K562 (cell line): ENCODE results near the gene ODC1. TPM values are rescaled to one million over a fixed set of nuclear protein-coding genes. Genes with fewer than 3 reads are reported as not detected.

Source experiments
- ATAC-seq: fragments of 200-7000 bp; cut with Tn5 transposase; 3 replicates; pipeline ENCODE4 v1.9.1; 2020; ENCODE audit warnings: moderate library complexity
- BruUV-seq: library from RNA; stranded (reverse); fragments of 400-500 nt; replicated peaks from 2 replicates; lab custom pipeline; 2021; lab: Mats Ljungman, UMichigan
- CTCF ChIA-PET: fragments of 300-600 bp; formaldehyde crosslinking; extraction: SDS; loops from one replicate; lab custom pipeline; 2021; ENCODE audit warnings: low intra/inter-chr PET ratio; lab: Yijun Ruan, JAX
- POLR2A ChIA-PET: fragments of 300-600, 350-650 bp; sonication (Branson Sonifier 250); formaldehyde crosslinking; extraction: SDS; loops from one replicate; lab custom pipeline; 2021; ENCODE audit warnings: antibody characterized with exemption, inconsistent platforms; lab: Yijun Ruan, JAX
- DNase-seq, 4 experiments: peaks; one replicate each; pipeline versions ENCODE4 v3.0.0 to v3.0.0-alpha.2; 2011 to 2018; ENCODE audit warnings: low spot score in 3 of 4, mixed read lengths in 3 of 4; ENCODE audit errors: extremely low read depth in 1 of 4
- FAIRE-seq: peaks from 2 replicates; lab custom pipeline; 2011; peaks lifted over from hg19 to GRCh38; lab: Jason Lieb, UNC
- H2AFZ ChIP-seq: 2 replicates; pipeline ENCODE4 v1.6.0; 2011; ENCODE audit warnings: low read depth, low read length, control low read depth, inconsistent platforms
- H3K27ac ChIP-seq: fragments of 200-600 bp; 3 replicates; pipeline ENCODE4 v1.8.0; 2011; ENCODE audit warnings: low read depth, mild to moderate bottlenecking, control low read depth, inconsistent platforms, low read length, moderate library complexity, mixed read lengths; ENCODE audit errors: extremely low read depth
- H3K27me3 ChIP-seq, 2 experiments: fragments of 300-600 bp in 1 of 2; 2 replicates in 1 of 2; 3 replicates in 1 of 2; pipeline versions ENCODE4 v1.6.0 to v1.8.0; 2011; ENCODE audit warnings: inconsistent platforms in 2 of 2, low read length in 2 of 2, mild to moderate bottlenecking in 1 of 2, mixed read lengths in 1 of 2, moderate library complexity in 1 of 2; ENCODE audit not compliant: control insufficient read depth in 2 of 2, insufficient read depth in 2 of 2
- H3K36me3 ChIP-seq: fragments of 300-600 bp; 3 replicates; pipeline ENCODE4 v1.8.0; 2011; ENCODE audit warnings: mild to moderate bottlenecking, low read length, inconsistent platforms; ENCODE audit not compliant: control insufficient read depth, insufficient read depth
- H3K4me1 ChIP-seq, 2 experiments: fragments of 200-600 bp in 1 of 2; replicated peaks in 1 of 2; 2 replicates in 1 of 2; 3 replicates in 1 of 2; pipeline versions ENCODE4 v1.5.1 to v1.8.0; 2011; ENCODE audit warnings: inconsistent platforms in 2 of 2, low read length in 2 of 2, mild to moderate bottlenecking in 1 of 2, mixed read lengths in 1 of 2, moderate library complexity in 1 of 2; ENCODE audit not compliant: control insufficient read depth in 2 of 2, insufficient read depth in 2 of 2
- H3K4me2 ChIP-seq: 2 replicates; pipeline ENCODE4 v1.6.1; 2011; ENCODE audit warnings: low read length, control low read depth, inconsistent platforms, mixed read lengths; ENCODE audit not compliant: insufficient read depth
- H3K4me3 ChIP-seq: fragments of 200-600 bp; sonication (generic), shearing (Covaris generic); 2 replicates; pipeline ENCODE4 v1.5.1; 2016; ENCODE audit warnings: control low read depth, inconsistent platforms
- H3K79me2 ChIP-seq: fragments of 200-600 bp; 3 replicates; pipeline ENCODE4 v1.8.0; 2011; ENCODE audit warnings: low read length, inconsistent platforms; ENCODE audit not compliant: control insufficient read depth, insufficient read depth
- H3K9ac ChIP-seq, 2 experiments: 2 replicates each; pipeline versions ENCODE4 v1.6.0 to v1.6.1; 2011; ENCODE audit warnings: low read depth in 2 of 2, low read length in 2 of 2, control low read depth in 1 of 2, inconsistent platforms in 1 of 2, mild to moderate bottlenecking in 1 of 2, mixed read lengths in 1 of 2; ENCODE audit not compliant: insufficient read depth in 1 of 2
- H3K9me1 ChIP-seq: one replicate; pipeline ENCODE4 v1.6.0; 2011; ENCODE audit warnings: inconsistent platforms, mild to moderate bottlenecking, low read length, moderate library complexity; ENCODE audit not compliant: control insufficient read depth, insufficient read depth
- H3K9me3 ChIP-seq: replicated peaks from 2 replicates; pipeline ENCODE4 v1.5.1; 2011; ENCODE audit warnings: low read depth, low read length, inconsistent platforms; ENCODE audit not compliant: control insufficient read depth, insufficient read depth
- H4K20me1 ChIP-seq: replicated peaks from 2 replicates; pipeline ENCODE4 v1.6.1; 2011; ENCODE audit warnings: low read length, inconsistent platforms, mixed read lengths; ENCODE audit not compliant: control insufficient read depth, insufficient read depth
- CBX1 ChIP-seq: sonication (generic); IDR thresholded peaks from 2 replicates; pipeline ENCODE4 v1.6.1; 2016; ENCODE audit warnings: antibody characterized with exemption, low read depth, mild to moderate bottlenecking
- FOXA3 ChIP-seq, 2 experiments: fragments of 450-650 bp in 1 of 2; sonication (generic) in 1 of 2; formaldehyde crosslinking; IDR thresholded peaks in 1 of 2; conservative IDR thresholded peaks in 1 of 2; 2 replicates each; pipeline versions ENCODE4 v1.4.0 to v1.8.0; 2020 to 2022; ENCODE audit warnings: mild to moderate bottlenecking in 2 of 2, missing genetic modification reagents in 1 of 2
- MAFF ChIP-seq: IDR thresholded peaks from 2 replicates; pipeline ENCODE4 v1.6.1; 2012; ENCODE audit warnings: low read length, improper control_type of control experiment
- MAFK ChIP-seq: IDR thresholded peaks from 2 replicates; pipeline ENCODE4 v1.6.1; 2011; ENCODE audit warnings: low read length, improper control_type of control experiment
- NBN ChIP-seq: fragments of 450-650 bp; IDR thresholded peaks from 2 replicates; pipeline ENCODE4 v1.6.1; 2016; ENCODE audit warnings: low read depth, mild to moderate bottlenecking
- NFYB ChIP-seq: IDR thresholded peaks from 2 replicates; pipeline ENCODE4 v1.6.1; 2011; ENCODE audit warnings: mild to moderate bottlenecking, moderate library complexity; ENCODE audit not compliant: insufficient read length; ENCODE audit errors: extremely low read depth
- PHF20 ChIP-seq: fragments of 450-650 bp; IDR thresholded peaks from 2 replicates; pipeline ENCODE4 v1.6.1; 2018; ENCODE audit not compliant: partially characterized antibody
- POLR2AphosphoS2 ChIP-seq: IDR thresholded peaks from 2 replicates; pipeline ENCODE4 v1.6.1; 2012; ENCODE audit warnings: low read length, improper control_type of control experiment
- RBFOX2 ChIP-seq: fragments of 200-400 bp; formaldehyde crosslinking; IDR thresholded peaks from 2 replicates; pipeline ENCODE4 v1.6.1; 2017; ENCODE audit warnings: low read depth, mild to moderate bottlenecking, low read length, moderate library complexity
- SMARCA4 ChIP-seq: fragments of 450-650 bp; IDR thresholded peaks from 2 replicates; pipeline ENCODE4 v1.6.1; 2016
- SREBF2 ChIP-seq: sonication (generic); formaldehyde crosslinking; IDR thresholded peaks from 2 replicates; pipeline ENCODE4 v1.4.0; 2020; ENCODE audit warnings: mild to moderate bottlenecking, missing genetic modification reagents
- ZNF143 ChIP-seq: sonication (generic); formaldehyde crosslinking; IDR thresholded peaks from 2 replicates; pipeline ENCODE4 v1.9.0; 2022; ENCODE audit warnings: mild to moderate bottlenecking, missing genetic modification reagents
- ZNF253 ChIP-seq: fragments of 250-450 bp; sonication (Bioruptor Pico); conservative IDR thresholded peaks from 2 replicates; pipeline ENCODE4 v1.6.1; 2021; ENCODE audit warnings: mild to moderate bottlenecking
- ZNF316 ChIP-seq: fragments of 450-650 bp; IDR thresholded peaks from 2 replicates; pipeline ENCODE4 v1.6.1; 2016
- WGBS: fragments of 100-300 bp; shearing (Covaris generic); methylation state at CpG from one replicate; pipeline ENCODE4 v1.1.6; 2016; ENCODE audit warnings: low coverage, mixed read lengths; ENCODE audit not compliant: insufficient coverage; ENCODE audit errors: missing lambda C conversion rate; 5-methylcytosine and 5-hydroxymethylcytosine counted together
- in situ Hi-C: fragments of 300-500 bp; cut with MboI; formaldehyde crosslinking; loops from 4 replicates; pipeline ENCODE4 v1.15.0; 2018; ENCODE audit warnings: inconsistent platforms, mixed read lengths
- intact Hi-C: fragments of 100-400 bp; cut with micrococcal nuclease; formaldehyde crosslinking; loops from 2 replicates; pipeline ENCODE4 v1.14.2; 2022
- polyA plus RNA-seq, 8 experiments: library from polyadenylated mRNA; depleted of rRNA in 4 of 8; stranded (reverse) in 5 of 8; unstranded in 3 of 8; fragments of >200 nt; fragmentation: Nextera tagmentation in 2 of 8; fragmentation: Illumina TruSeq in 1 of 8; extraction: Ambion mirVana in 2 of 8; extraction: Trizol in 1 of 8; gene quantifications; 2 replicates each; pipeline versions ENCODE4 v1.2.1 to v1.2.3, GENCODE V29; 2011 to 2014; ENCODE audit warnings: inconsistent platforms in 1 of 8, missing spikeins in 1 of 8
- total RNA-seq, 7 experiments: library from RNA; depleted of rRNA in 6 of 7; stranded (reverse); fragments of >200 nt in 6 of 7; fragmentation: Illumina TruSeq in 2 of 7; extraction: Trizol in 2 of 7; gene quantifications; 2 replicates each; pipeline versions ENCODE4 v1.2.1 to v1.2.3, GENCODE V29; 2011 to 2021; ENCODE audit warnings: low replicate concordance in 1 of 7
- TF ChIP-seq, protein P1 (sequence below): sonication (generic); formaldehyde crosslinking; IDR thresholded peaks from 2 replicates; pipeline ENCODE4 v1.9.0; 2022; ENCODE audit warnings: mild to moderate bottlenecking, missing genetic modification reagents
- TF ChIP-seq, protein P2 (sequence below): fragments of 250-450 bp; sonication (Bioruptor Pico); IDR thresholded peaks from 2 replicates; pipeline ENCODE4 v1.5.1; 2021; ENCODE audit warnings: mild to moderate bottlenecking

ODC1 gene
- total and polyA plus RNA-seq, 9 of the 15 experiments (the other 6 are each of a cell fraction or from before 2014, with no cell fraction given): 142 to 563 (median 457) TPM

DNA sequence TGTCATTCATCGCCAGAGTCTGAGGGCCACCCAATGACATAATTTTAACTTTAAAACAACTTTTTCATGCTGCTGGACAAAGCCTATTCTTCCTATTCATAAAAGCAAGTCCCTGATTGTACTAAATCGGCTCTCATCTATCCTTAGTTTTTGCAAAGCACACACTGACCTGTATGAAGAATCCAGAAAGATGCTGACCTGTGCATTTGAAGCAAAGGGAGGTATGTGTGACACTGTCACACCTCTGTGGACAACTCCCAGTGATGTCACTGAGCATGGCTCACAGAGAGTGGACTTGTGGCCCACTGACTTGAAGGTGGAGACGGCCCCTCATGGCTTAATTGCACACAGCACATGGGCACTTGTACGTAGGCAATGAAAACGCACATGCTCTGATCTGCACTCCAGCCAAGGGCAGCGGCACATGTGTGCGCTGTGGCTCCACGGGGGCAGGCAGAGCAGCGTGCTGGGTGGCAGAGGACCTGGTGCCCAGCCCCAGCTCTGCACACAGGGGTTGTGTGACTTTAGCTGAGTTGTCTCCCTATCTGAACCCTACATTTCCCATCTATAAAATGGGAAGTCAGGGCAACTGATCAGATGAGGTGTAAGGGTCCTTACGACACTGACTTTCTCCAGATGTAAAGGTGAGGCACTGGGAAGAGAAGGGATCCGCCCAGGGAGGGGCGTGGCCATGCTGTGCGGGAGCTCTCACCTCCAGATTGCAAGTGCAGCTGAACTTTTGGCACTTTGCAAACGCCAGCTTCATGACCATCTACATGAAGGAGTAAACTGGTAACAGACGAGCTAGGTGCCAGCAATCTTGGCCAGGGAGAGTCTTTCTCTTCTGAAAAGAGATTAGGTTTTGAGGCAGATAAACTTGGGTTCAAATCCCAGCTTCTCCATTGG is 14.3 kb upstream of the ODC1 start:
- in situ Hi-C loops (no loop called here), intact Hi-C loops (no loop called here)
- DNase-seq: peak in 2 of 4 experiments; percentile 35 to 37
- H3K27ac ChIP-seq: no peak overlapping the region
- 5% methylated on average over 15 of the region's 15 CpGs for WGBS
- H3K27me3 ChIP-seq: peaks cover 35 to 70% of the 10 kb centered on the region in 2 experiments
- peaks cover 11% of the 10 kb centered on the region; the same call in 1 of the 2 replicates for H4K20me1 ChIP-seq
- BruUV-seq: no TSS peak
- peaks cover 5% of the 10 kb centered on the region for H3K9me1 ChIP-seq
- no peaks in the 10 kb centered on the region for H3K9me3 ChIP-seq
- H3K4me3 ChIP-seq: no peak overlapping the region
- peak; percentile 53 for ATAC-seq
- peaks cover 0 to 4% of the 10 kb centered on the region in 2 experiments; a peak in 2 of 5 replicates for H3K4me1 ChIP-seq
- CTCF ChIA-PET: no interaction called here
- no peak overlapping the region for H3K4me2 ChIP-seq
- H2AFZ ChIP-seq: no peak overlapping the region
- H3K9ac ChIP-seq: no peak overlapping the region
- POLR2A ChIA-PET: interaction anchor here (0.6 to 5.0 kb wide), 3 partner anchors 13 to 375 kb away, joined by 3 to 54 read pairs (median 3); partner anchors contain the start of gene ODC1
- FAIRE-seq: no peak
- H3K79me2 ChIP-seq: no peaks in the 10 kb centered on the region
- no peaks in the 10 kb centered on the region for H3K36me3 ChIP-seq
- TF ChIP-seq FOXA3 (CRISPR knock-in tag; conservative IDR thresholded peaks at IDR 0.05 in 1 of 2, IDR thresholded peaks at IDR 0.05 in 1 of 2) (peak in 1 of 2 experiments; percentile 33; a peak in 1 of 4 replicates), ZNF316 (peak; percentile 36; the same call in 1 of the 2 replicates), SMARCA4 (no peak), ZNF143 (peak; percentile 23; the same call in 1 of the 2 replicates), NFYB (no peak), CBX1 (no peak), SREBF2 (no peak), NBN (no peak), MAFF (0 out of 2 replicates have a peak, but pooled peaks have one; percentile 15), RBFOX2 (no peak), PHF20 (no peak), ZNF253 (no peak), POLR2AphosphoS2 (no peak), MAFK (peak; percentile 23; the same call in 1 of the 2 replicates)
- TF ChIP-seq, protein P1, sequence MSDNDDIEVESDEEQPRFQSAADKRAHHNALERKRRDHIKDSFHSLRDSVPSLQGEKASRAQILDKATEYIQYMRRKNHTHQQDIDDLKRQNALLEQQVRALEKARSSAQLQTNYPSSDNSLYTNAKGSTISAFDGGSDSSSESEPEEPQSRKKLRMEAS (CRISPR knock-in tag): peak; percentile 72; the same call in 1 of the 2 replicates
- TF ChIP-seq, protein P2, sequence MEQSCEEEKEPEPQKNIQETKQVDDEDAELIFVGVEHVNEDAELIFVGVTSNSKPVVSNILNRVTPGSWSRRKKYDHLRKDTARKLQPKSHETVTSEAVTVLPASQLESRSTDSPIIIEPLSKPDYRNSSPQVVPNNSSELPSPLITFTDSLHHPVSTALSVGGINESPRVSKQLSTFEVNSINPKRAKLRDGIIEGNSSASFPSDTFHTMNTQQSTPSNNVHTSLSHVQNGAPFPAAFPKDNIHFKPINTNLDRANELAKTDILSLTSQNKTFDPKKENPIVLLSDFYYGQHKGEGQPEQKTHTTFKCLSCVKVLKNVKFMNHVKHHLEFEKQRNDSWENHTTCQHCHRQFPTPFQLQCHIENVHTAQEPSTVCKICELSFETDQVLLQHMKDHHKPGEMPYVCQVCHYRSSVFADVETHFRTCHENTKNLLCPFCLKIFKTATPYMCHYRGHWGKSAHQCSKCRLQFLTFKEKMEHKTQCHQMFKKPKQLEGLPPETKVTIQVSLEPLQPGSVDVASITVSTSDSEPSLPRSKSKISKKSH (CRISPR knock-in tag): no peak
- TF ChIP-seq, all 486 proteins: peak for 6
